Loucy (cell line): ENCODE data around the gene NTN1.

Experiments
- CTCF ChIP-seq: fragments of 200-600 bp; sonication (generic); conservative IDR thresholded peaks from 2 replicates; pipeline ENCODE4 v1.5.1; 2014; ENCODE audit warnings: mild to moderate bottlenecking, antibody characterized with exemption, low read length
- EZH2phosphoT487 ChIP-seq: fragments of 200-600 bp; IDR thresholded peaks from 2 replicates; pipeline ENCODE4 v1.6.1; 2018; ENCODE audit warnings: antibody characterized with exemption, mild to moderate bottlenecking, moderate library complexity, borderline replicate concordance

- TF ChIP-seq CTCF (no peak), EZH2phosphoT487 (no peak)
These were observed 10.3 kb upstream of the NTN1 start for GRCh38 chr17:9011001-9011400.
